Measurements from ENCODE around the gene FBXL7. TPM values are rescaled to one million over a fixed set of nuclear protein-coding genes. Genes with fewer than 3 reads are reported as not detected.

The FBXL7 gene
- total and polyA plus RNA-seq, 2 of the 8 experiments (the other 6 are each of a cell fraction or from before 2014, with no cell fraction given), result 17.7 to 17.8 TPM

- H2BK15ac ChIP-seq (ENCODE audit: low read length), result no peak overlapping the region
- no peak overlapping the region for H2BK12ac ChIP-seq (ENCODE audit: low read depth, low read length)
- no peaks in the 10 kb centered on the region for H3K79me2 ChIP-seq (ENCODE audit: control insufficient read depth in 1 of 2, insufficient read depth in 2 of 2, low read length in 2 of 2)
- no peak overlapping the region for H3K9ac ChIP-seq (replicated peaks in 1 of 4; ENCODE audit: extremely low read depth in 1 of 4, low read depth in 3 of 4, low read length in 3 of 4)
- H3K4me1 ChIP-seq (replicated peaks in 1 of 4; ENCODE audit: control insufficient read depth in 3 of 4, insufficient read depth in 4 of 4, low read length in 3 of 4), result no peaks in the 10 kb centered on the region
- no peak for DNase-seq (ENCODE audit: low read depth in 1 of 2, low spot score in 2 of 2)
- H3K4me3 ChIP-seq (ENCODE audit: extremely low read depth in 1 of 4, insufficient read depth in 2 of 4, low read depth in 3 of 4, low read length in 4 of 4), result no peak overlapping the region
- H3K23me2 ChIP-seq (ENCODE audit: low read depth, low read length), result no peaks in the 10 kb centered on the region
- no peak overlapping the region for H2BK20ac ChIP-seq (ENCODE audit: low read length)
- H3K27me3 ChIP-seq (replicated peaks in 1 of 4; ENCODE audit: control insufficient read depth in 3 of 4, extremely low read depth in 1 of 4, insufficient read depth in 3 of 4, low read length in 3 of 4), result no peaks in the 10 kb centered on the region
- no peak overlapping the region for H4K8ac ChIP-seq (ENCODE audit: extremely low read depth, insufficient read depth, low read length)
- no peak overlapping the region for H3K14ac ChIP-seq (ENCODE audit: insufficient read length)
- H2AFZ ChIP-seq (ENCODE audit: low read length), result no peak overlapping the region
- H2BK5ac ChIP-seq (ENCODE audit: low read depth, low read length), result no peak overlapping the region
- H4K20me1 ChIP-seq (replicated peaks in 1 of 2; ENCODE audit: control insufficient read depth in 1 of 2, insufficient read depth in 2 of 2, low read length in 2 of 2), result no peaks in the 10 kb centered on the region
- CTCF ChIA-PET (ENCODE audit: partially characterized antibody), result interaction anchor here (0.7 to 6.5 kb wide), 9 partner anchors 26 to 634 kb away, joined by 3 to 41 read pairs (median 4); no protein-coding TSS in a partner anchor
- H2AK5ac ChIP-seq (ENCODE audit: low read depth, low read length), result no peak overlapping the region
- no peak overlapping the region for H3K23ac ChIP-seq (ENCODE audit: insufficient read length)
- no peak overlapping the region for H3K27ac ChIP-seq (ENCODE audit: low read depth, low read length)
- no peak overlapping the region for H2BK120ac ChIP-seq (replicated peaks; ENCODE audit: low read depth, low read length)
- H3K36me3 ChIP-seq (ENCODE audit: control insufficient read depth in 2 of 4, insufficient read depth in 4 of 4, low read length in 3 of 4), result no peaks in the 10 kb centered on the region
- H3K4me2 ChIP-seq (ENCODE audit: insufficient read depth in 1 of 2, low read depth in 2 of 2, low read length in 2 of 2), result no peak overlapping the region
- H3K18ac ChIP-seq (ENCODE audit: extremely low read depth, low read length), result no peak overlapping the region
- no peak overlapping the region for H4K5ac ChIP-seq (ENCODE audit: insufficient read length, low read depth, low read length)
- no peak overlapping the region for H4K91ac ChIP-seq (replicated peaks; ENCODE audit: insufficient read length, low read length)
- H3K9me3 ChIP-seq (ENCODE audit: insufficient read depth in 2 of 2, low read depth in 1 of 2, low read length in 1 of 2), result no peaks in the 10 kb centered on the region
- POLR2A ChIA-PET (ENCODE audit: partially characterized antibody), result interaction anchor here (0.6 to 0.7 kb wide), 2 partner anchors 31 to 211 kb away, joined by 3 to 5 read pairs; no protein-coding TSS in a partner anchor
- no peak overlapping the region for H3K4ac ChIP-seq (replicated peaks; ENCODE audit: insufficient read length, low read depth, low read length)
- no peak overlapping the region for H3K56ac ChIP-seq (replicated peaks; ENCODE audit: insufficient read length, low read depth, low read length)
- H3K79me1 ChIP-seq (ENCODE audit: low read depth, low read length), result no peaks in the 10 kb centered on the region
- no peak for FAIRE-seq
- TF ChIP-seq CBX5 (IDR thresholded peaks at IDR 0.05; ENCODE audit: low read depth, low read length), result no peak
- no peak for TF ChIP-seq ATF2 (IDR thresholded peaks at IDR 0.05; ENCODE audit: low read length)
- no peak for TF ChIP-seq GABPA (IDR thresholded peaks at IDR 0.05; ENCODE audit: borderline replicate concordance, insufficient read depth, low read length)
- TF ChIP-seq MAX (IDR thresholded peaks at IDR 0.05), result no peak
- no peak for TF ChIP-seq CBX8 (IDR thresholded peaks at IDR 0.05; ENCODE audit: borderline replicate concordance, low read depth, low read length)
- no peak for TF ChIP-seq SP2 (IDR thresholded peaks at IDR 0.05; ENCODE audit: low read length)
- no peak for TF ChIP-seq JUN (IDR thresholded peaks at IDR 0.05; ENCODE audit: low read depth, low read length)
- no peak for TF ChIP-seq HDAC6 (IDR thresholded peaks at IDR 0.05; ENCODE audit: low read depth, low read length)
- TF ChIP-seq RAD21 (IDR thresholded peaks at IDR 0.05 in 1 of 2, conservative IDR thresholded peaks at IDR 0.05 in 1 of 2; ENCODE audit: low read depth in 2 of 2, low read length in 2 of 2), result no peak
- no peak for TF ChIP-seq EZH2 (IDR thresholded peaks at IDR 0.05; ENCODE audit: low read depth, low read length, severe bottlenecking)
- TF ChIP-seq CHD1 (IDR thresholded peaks at IDR 0.05; ENCODE audit: low read depth, low read length), result no peak
Observed at GRCh38 chr5:15821506-15821905, 321.5 kb downstream of the FBXL7 start.

Measured in H1 (cell line).